HCT116 (cell line): ENCODE measurements around the gene CBFB. TPM values are rescaled to one million over a fixed set of nuclear protein-coding genes. Genes with fewer than 3 reads are reported as not detected.

Experiments used
- ATAC-seq: fragments of 200-7000 bp; cut with Tn5 transposase; 2 replicates; pipeline ENCODE4 v1.9.1; 2020; ENCODE audit warnings: mild to moderate bottlenecking, moderate library complexity
- BruUV-seq: library from RNA; stranded (reverse); fragments of 400-500 nt; replicated peaks from 2 replicates; lab custom pipeline; 2021; lab: Mats Ljungman, UMichigan
- CTCF ChIA-PET: fragments of 300-600 bp; sonication (Branson Sonifier 250); formaldehyde crosslinking; loops from one replicate; lab custom pipeline; 2021; ENCODE audit warnings: antibody characterized with exemption; lab: Charles Lee
- POLR2A ChIA-PET: fragments of 300-600, 350-600 bp; sonication (Branson Sonifier 250); formaldehyde crosslinking; loops from one replicate; lab custom pipeline; 2021; ENCODE audit warnings: antibody characterized with exemption; lab: Charles Lee
- RAD21 ChIA-PET, 2 experiments: fragments of 300-600 bp; sonication (Branson Sonifier 250); formaldehyde crosslinking; loops; one replicate each; lab custom pipeline; 2023; ENCODE audit warnings: low total read pairs in 2 of 2; ENCODE audit not compliant: uncharacterized antibody in 2 of 2, unreplicated experiment in 2 of 2, low non-redundant PET in 1 of 2; lab: Charles Lee
- DNase-seq: peaks from one replicate; pipeline ENCODE4 v3.0.0-alpha.2; 2010; ENCODE audit warnings: low read depth, low spot score
- H2AFZ ChIP-seq: fragments of 200-600 bp; shearing (Covaris generic), sonication (generic); 2 replicates; pipeline ENCODE4 v1.6.1; 2017; ENCODE audit warnings: low read depth, mixed run types, mixed read lengths, antibody characterized with exemption, low read length; ENCODE audit not compliant: poor library complexity, severe bottlenecking
- H3K27ac ChIP-seq: 2 replicates; pipeline ENCODE4 v1.5.1; 2012; ENCODE audit warnings: low read depth, low read length
- H3K27me3 ChIP-seq: fragments of 200-600 bp; sonication (generic); 2 replicates; pipeline ENCODE4 v1.6.1; 2016; ENCODE audit warnings: mixed run types, low read length, mixed read lengths; ENCODE audit not compliant: insufficient read depth
- H3K36me3 ChIP-seq, 2 experiments: fragments of 200-500 bp in 1 of 2; fragments of 200-600 bp in 1 of 2; sonication (Bioruptor generic) in 1 of 2; sonication (generic) in 1 of 2; 2 replicates each; pipeline versions ENCODE4 v1.5.1 to v1.6.1; 2014 to 2016; ENCODE audit warnings: low read length in 2 of 2, inconsistent platforms in 1 of 2, mixed read lengths in 1 of 2, mixed run types in 1 of 2; ENCODE audit not compliant: insufficient read depth in 2 of 2, control insufficient read depth in 1 of 2
- H3K4me1 ChIP-seq, 2 experiments: fragments of 200-600 bp in 1 of 2; sonication (generic) in 1 of 2; 2 replicates each; pipeline versions ENCODE4 v1.5.1 to v1.6.1; 2012 to 2017; ENCODE audit warnings: low read length in 2 of 2, inconsistent platforms in 1 of 2, mild to moderate bottlenecking in 1 of 2, mixed read lengths in 1 of 2, mixed run types in 1 of 2, moderate library complexity in 1 of 2; ENCODE audit not compliant: insufficient read depth in 2 of 2, control insufficient read depth in 1 of 2
- H3K4me2 ChIP-seq: fragments of 200-600 bp; sonication (generic); 2 replicates; pipeline ENCODE4 v1.6.1; 2017; ENCODE audit warnings: mixed run types, low read length, mixed read lengths
- H3K4me3 ChIP-seq, 2 experiments: fragments of 200-600 bp in 1 of 2; sonication (generic) in 1 of 2; replicated peaks in 1 of 2; 2 replicates each; pipeline ENCODE4 v1.5.1; 2011 to 2016; ENCODE audit warnings: low read length in 2 of 2, control low read depth in 1 of 2, low read depth in 1 of 2, mild to moderate bottlenecking in 1 of 2, mixed read lengths in 1 of 2, mixed run types in 1 of 2
- H3K79me2 ChIP-seq: fragments of 200-600 bp; sonication (generic); 2 replicates; pipeline ENCODE4 v1.6.1; 2017; ENCODE audit warnings: mild to moderate bottlenecking, mixed run types, low read length, moderate library complexity, mixed read lengths; ENCODE audit not compliant: insufficient read depth
- H3K9ac ChIP-seq: fragments of 200-600 bp; sonication (generic); 2 replicates; pipeline ENCODE4 v1.6.1; 2016; ENCODE audit warnings: low read length, mixed read lengths
- H3K9me2 ChIP-seq: fragments of 200-600 bp; sonication (generic), shearing (Covaris generic); 2 replicates; pipeline ENCODE4 v1.6.1; 2017; ENCODE audit warnings: mixed run types, mild to moderate bottlenecking, moderate library complexity; ENCODE audit not compliant: insufficient read depth
- H3K9me3 ChIP-seq, 2 experiments: fragments of 200-500 bp in 1 of 2; fragments of 200-600 bp in 1 of 2; sonication (Bioruptor generic) in 1 of 2; sonication (generic) in 1 of 2; 2 replicates each; pipeline ENCODE4 v1.6.1; 2014 to 2017; ENCODE audit warnings: low read length in 2 of 2, mixed read lengths in 2 of 2, inconsistent platforms in 1 of 2, low read depth in 1 of 2, mild to moderate bottlenecking in 1 of 2, mixed run types in 1 of 2, moderate library complexity in 1 of 2; ENCODE audit not compliant: control insufficient read depth in 1 of 2, insufficient read depth in 1 of 2
- H4K20me1 ChIP-seq: fragments of 200-600 bp; sonication (generic), shearing (Covaris generic); 2 replicates; pipeline ENCODE4 v1.6.1; 2017; ENCODE audit warnings: mixed run types, mild to moderate bottlenecking, moderate library complexity; ENCODE audit not compliant: insufficient read depth
- CBX3 ChIP-seq: IDR thresholded peaks from 2 replicates; pipeline ENCODE4 v1.6.1; 2012; ENCODE audit warnings: low read depth
- EGR1 ChIP-seq: IDR thresholded peaks from 2 replicates; pipeline ENCODE4 v1.6.1; 2012; ENCODE audit warnings: low read depth
- ELF1 ChIP-seq: IDR thresholded peaks from 2 replicates; pipeline ENCODE4 v1.6.1; 2012; ENCODE audit warnings: low read depth, borderline replicate concordance
- FOSL1 ChIP-seq: IDR thresholded peaks from 2 replicates; pipeline ENCODE4 v1.6.1; 2012; ENCODE audit warnings: low read depth
- MAX ChIP-seq: IDR thresholded peaks from 2 replicates; pipeline ENCODE4 v1.6.1; 2012
- REST ChIP-seq: IDR thresholded peaks from 2 replicates; pipeline ENCODE4 v1.6.1; 2012; ENCODE audit warnings: low read depth
- SP1 ChIP-seq: IDR thresholded peaks from 2 replicates; pipeline ENCODE4 v1.6.1; 2012; ENCODE audit warnings: low read depth
- SRF ChIP-seq: IDR thresholded peaks from 2 replicates; pipeline ENCODE4 v1.6.1; 2012; ENCODE audit warnings: low read depth
- YY1 ChIP-seq: IDR thresholded peaks from 2 replicates; pipeline ENCODE4 v1.6.1; 2011; ENCODE audit warnings: low read length, low read depth, moderate library complexity, mild to moderate bottlenecking; ENCODE audit not compliant: insufficient replicate concordance; ENCODE audit errors: extremely low read depth
- ZFX ChIP-seq: fragments of 450-650 bp; IDR thresholded peaks from 2 replicates; pipeline ENCODE4 v1.6.1; 2017
- intact Hi-C: fragments of 100-400 bp; cut with micrococcal nuclease; formaldehyde crosslinking; loops from 2 replicates; pipeline ENCODE4 v1.10.0; 2022
- total RNA-seq: library from RNA; stranded (reverse); gene quantifications from one replicate; pipeline ENCODE4 v1.2.1, GENCODE V29; 2021; ENCODE audit not compliant: unreplicated experiment

The CBFB gene
- total RNA-seq, 1 experiment from 2014 or later = 101 TPM

DNA sequence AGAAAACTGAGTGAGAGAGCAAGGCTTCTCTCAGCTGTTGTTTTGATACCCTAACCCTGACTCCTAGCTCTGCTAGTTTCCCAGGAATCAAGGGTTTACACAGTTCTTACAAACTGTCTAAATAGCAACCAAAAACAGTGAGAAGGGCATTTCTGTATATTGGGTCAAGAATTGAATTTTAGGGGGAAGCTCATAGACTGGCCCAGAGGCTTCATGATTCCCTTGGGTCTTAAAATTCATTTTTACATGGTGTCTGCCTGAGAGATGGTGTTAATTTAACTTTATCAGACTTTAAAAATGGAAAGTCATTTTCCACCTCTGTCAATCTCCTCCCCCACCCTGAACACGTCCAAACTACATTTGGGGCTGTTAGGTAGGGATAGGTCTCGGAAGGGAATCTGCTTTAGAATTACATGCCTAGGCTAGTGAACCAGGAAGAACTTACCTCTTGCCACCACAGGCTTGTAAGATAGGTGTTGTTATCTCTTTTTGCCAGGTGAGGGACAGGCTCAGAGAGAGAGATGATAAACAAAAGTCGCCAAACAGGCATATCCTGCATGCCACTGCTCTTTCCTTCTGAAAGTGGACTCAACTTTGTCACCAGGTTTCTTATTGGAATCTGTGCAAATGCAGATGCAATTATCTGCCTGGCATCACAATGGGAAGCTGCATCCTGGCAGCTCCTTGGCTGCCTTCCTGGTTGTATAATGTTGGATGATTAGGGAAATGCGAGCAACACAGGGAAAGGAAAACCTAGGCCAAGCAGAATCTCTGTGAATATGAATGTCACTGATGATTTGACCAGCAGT is 83.8 kb downstream of the CBFB start:
- DNase-seq = no peak
- CTCF ChIA-PET = interaction anchor here (1.8 kb wide), 1 partner anchor 9 kb away, joined by 8 read pairs; no protein-coding TSS in a partner anchor
- no TSS peak for BruUV-seq
- no peak for ATAC-seq
- no peak for TF ChIP-seq SRF
- TF ChIP-seq MAX = no peak
- TF ChIP-seq FOSL1 = no peak
- TF ChIP-seq EGR1 = no peak
- no peak for TF ChIP-seq ELF1
- TF ChIP-seq SP1 = no peak
- TF ChIP-seq YY1 = no peak
- TF ChIP-seq REST = no peak
- TF ChIP-seq CBX3 = no peak
- no peak for TF ChIP-seq ZFX
- TF ChIP-seq, all 23 proteins: peak for 0
- Histone ChIP-seq H3K4me1 (peaks cover 32 to 66% of the 10 kb centered on the region in 2 experiments), H3K27me3 (no peaks in the 10 kb centered on the region), H2AFZ (no peak overlapping the region), H3K36me3 (peaks cover 0 to 2% of the 10 kb centered on the region in 2 experiments; a peak in 2 of 4 replicates), H4K20me1 (no peaks in the 10 kb centered on the region), H3K4me3 (no peak overlapping the region), H3K79me2 (peaks cover 76% of the 10 kb centered on the region), H3K4me2 (peak overlapping the region; percentile 6), H3K27ac (no peak overlapping the region), H3K9ac (no peak overlapping the region), H3K9me3 (no peaks in the 10 kb centered on the region), H3K9me2 (no peaks in the 10 kb centered on the region)
- ChIA-PET RAD21 (no interaction called here), POLR2A (no interaction called here)
- intact Hi-C loops = no loop called here
